Measurements from ENCODE around the gene FOXF1. TPM values are rescaled to one million over a fixed set of nuclear protein-coding genes. Genes with fewer than 3 reads are reported as not detected.

FOXF1 gene
- total and polyA plus RNA-seq, 12 donors = 0.08 to 0.38 (median 0.22) TPM; not detected in 2

- no peak for TF ChIP-seq CTCF (IDR thresholded peaks at IDR 0.05)
- ATAC-seq (no peak), DNase-seq (no peak)
- 17 to 27% methylated on average over 18 of the region's 18 CpGs for WGBS, 2 donors
- Histone ChIP-seq H3K27ac (no peak overlapping the region), H3K9me3 (no peaks in the 10 kb centered on the region), H3K27me3 (peaks cover 38 to 100% (median 99%) of the 10 kb centered on the region in 7 donors), H3K36me3 (no peaks in the 10 kb centered on the region), H3K4me1 (peaks cover 0 to 37% (median 22%) of the 10 kb centered on the region in 9 donors), H3K4me3 (no peak overlapping the region)
- intact Hi-C loops (cut with DNase I) = loop anchor here in 7 of 10 donors (5.0 to 10.0 kb wide), 5 partner anchors 162 to 700 kb away; no protein-coding TSS in a partner anchor
Observed at GRCh38 chr16:86514481-86515376, 4.4 kb downstream of the FOXF1 start.

- H3K27me3 ChIP-seq = peaks cover 37 to 100% (median 99%) of the 10 kb centered on the region in 7 donors
- peaks cover 0 to 38% (median 19%) of the 10 kb centered on the region in 9 donors for H3K4me1 ChIP-seq
- 6 to 14% methylated on average over 29 of the region's 29 CpGs for WGBS, 2 donors
- ATAC-seq (no peak), DNase-seq (no peak)
- no peaks in the 10 kb centered on the region for H3K36me3 ChIP-seq
- TF ChIP-seq CTCF (IDR thresholded peaks at IDR 0.05) = no peak
- intact Hi-C loops (cut with DNase I) = loop anchor here in 7 of 10 donors (5.0 to 10.0 kb wide), 4 partner anchors 173 to 701 kb away; no protein-coding TSS in a partner anchor
- peak overlapping the region in 3 of 10 donors; percentile 15 to 19 (median 16) for H3K4me3 ChIP-seq
- no peak overlapping the region for H3K27ac ChIP-seq
- H3K9me3 ChIP-seq = no peaks in the 10 kb centered on the region
Observed at GRCh38 chr16:86515413-86515776, 5.1 kb downstream of the FOXF1 start.

- ATAC-seq = no peak
- Histone ChIP-seq H3K36me3 (no peaks in the 10 kb centered on the region), H3K4me1 (peaks cover 0 to 35% (median 16%) of the 10 kb centered on the region in 9 donors), H3K4me3 (peak overlapping the region in 3 of 10 donors; percentile 15 to 19 (median 16)), H3K27ac (no peak overlapping the region), H3K27me3 (peaks cover 37 to 100% (median 99%) of the 10 kb centered on the region in 7 donors), H3K9me3 (no peaks in the 10 kb centered on the region)
- WGBS, 2 donors = 5 to 10% methylated on average over 64 of the region's 64 CpGs
- no peak for TF ChIP-seq CTCF (IDR thresholded peaks at IDR 0.05)
- intact Hi-C loops (cut with DNase I) = loop anchor here (2.0 to 10.0 kb wide), 6 partner anchors 174 to 701 kb away; no protein-coding TSS in a partner anchor
- no peak for DNase-seq
Observed at GRCh38 chr16:86515777-86516622, 5.7 kb downstream of the FOXF1 start.

- Histone ChIP-seq H3K9me3 (no peaks in the 10 kb centered on the region), H3K27me3 (peaks cover 33 to 100% (median 99%) of the 10 kb centered on the region in 7 donors), H3K4me3 (no peak overlapping the region), H3K27ac (no peak overlapping the region), H3K36me3 (no peaks in the 10 kb centered on the region), H3K4me1 (peaks cover 0 to 31% (median 15%) of the 10 kb centered on the region in 9 donors)
- WGBS, 2 donors = 7 to 23% methylated on average over 29 of the region's 29 CpGs
- intact Hi-C loops (cut with DNase I) = loop anchor here (1.0 to 10.0 kb wide), 7 partner anchors 174 to 702 kb away; no protein-coding TSS in a partner anchor
- ATAC-seq = no peak
- TF ChIP-seq CTCF (IDR thresholded peaks at IDR 0.05) = no peak
- no peak for DNase-seq
Observed at GRCh38 chr16:86516623-86517003, 6.3 kb downstream of the FOXF1 start.
